Measurements from ENCODE around the gene KLF17.
"Not testable (repeated sequence)": the region's sequence is repeated elsewhere in the genome, so short reads cannot be mapped to it uniquely, and the experiment has no call there.

KLF17 gene

GRCh38 chr1:44134071-44134920, 15.7 kb downstream of the KLF17 start:
- no peak for TF ChIP-seq CTCF (IDR thresholded peaks at IDR 0.05; ENCODE audit: low read depth, low read length)
- in situ Hi-C loops (cut with HindIII; ENCODE audit: low sequenced_read_pairs), result no loop called here
- DNase-seq (ENCODE audit: low read depth, low spot score), result no peak
- H3K4me3 ChIP-seq (ENCODE audit: low read depth, low read length), result no peak overlapping the region

- no peak overlapping the region for H3K4me3 ChIP-seq (ENCODE audit: low read depth, low read length)
- TF ChIP-seq CTCF (IDR thresholded peaks at IDR 0.05; ENCODE audit: low read depth, low read length), result no peak
- no peak for DNase-seq (ENCODE audit: low read depth, low spot score)
- in situ Hi-C loops (cut with HindIII; ENCODE audit: low sequenced_read_pairs), result no loop called here
Observed at GRCh38 chr1:44135886-44136285, 17.3 kb downstream of the KLF17 start.

GRCh38 chr1:44138239-44138638, 19.6 kb downstream of the KLF17 start:
- in situ Hi-C loops (cut with HindIII; ENCODE audit: low sequenced_read_pairs), result no loop called here
- DNase-seq (ENCODE audit: low read depth, low spot score), result no peak
- H3K4me3 ChIP-seq (ENCODE audit: low read depth, low read length), result no peak overlapping the region
- TF ChIP-seq CTCF (IDR thresholded peaks at IDR 0.05; ENCODE audit: low read depth, low read length), result no peak

DNA sequence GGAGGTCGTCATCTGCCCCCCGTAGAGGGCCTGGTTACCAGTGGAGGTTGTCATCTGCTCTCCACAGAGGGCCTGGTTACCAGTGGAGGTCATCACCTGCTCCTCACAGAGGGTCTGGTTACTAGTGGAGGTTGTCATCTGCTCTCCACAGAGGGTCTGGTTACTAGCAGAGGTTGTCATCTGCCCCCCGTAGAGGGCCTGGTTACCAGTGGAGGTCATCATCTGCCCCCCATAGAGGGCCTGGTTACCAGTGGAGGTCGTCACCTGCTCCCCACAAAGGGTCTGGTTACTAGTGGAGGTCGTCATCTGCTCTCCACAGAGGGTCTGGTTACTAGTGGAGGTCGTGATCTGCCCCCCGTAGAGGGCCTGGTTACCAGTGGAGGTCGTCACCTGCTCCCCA, 20.9 kb downstream of the KLF17 start:
- DNase-seq (ENCODE audit: low read depth, low spot score); in situ Hi-C loops (cut with HindIII; ENCODE audit: low sequenced_read_pairs); H3K4me3 ChIP-seq (ENCODE audit: low read depth, low read length): not testable (repeated sequence)

DNA sequence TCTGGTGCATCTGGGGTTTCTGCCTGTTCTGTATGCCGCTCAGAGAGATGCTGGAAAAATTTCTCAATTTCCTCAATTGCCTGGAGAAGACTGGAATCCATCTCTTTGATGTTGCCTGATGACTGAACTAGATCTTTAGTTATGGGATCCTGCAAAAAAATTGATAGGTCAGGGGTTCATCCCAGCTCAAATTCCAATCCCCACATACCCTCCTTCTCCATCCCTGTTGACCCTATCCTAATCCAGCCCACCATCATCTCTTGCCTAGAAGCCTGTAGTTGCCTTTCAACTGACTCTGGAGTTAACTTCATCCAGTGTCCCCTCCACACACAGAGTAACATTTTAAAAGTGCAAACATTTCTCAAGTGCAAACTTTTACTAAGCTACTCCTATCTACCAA, 22.9 kb downstream of the KLF17 start, which contains the start of gene KLF18:
Gene KLF18 (minus strand): TSS at position 101 of the 400 bp plus-strand sequence. CDS start 0 bp downstream, at position 101.
- DNase-seq (ENCODE audit: low read depth, low spot score), result no peak
- in situ Hi-C loops (cut with HindIII; ENCODE audit: low sequenced_read_pairs), result no loop called here
- no peak within 1 kb of the TSS for H3K4me3 ChIP-seq (ENCODE audit: low read depth, low read length)
- no peak for TF ChIP-seq CTCF (IDR thresholded peaks at IDR 0.05; ENCODE audit: low read depth, low read length)

DNA sequence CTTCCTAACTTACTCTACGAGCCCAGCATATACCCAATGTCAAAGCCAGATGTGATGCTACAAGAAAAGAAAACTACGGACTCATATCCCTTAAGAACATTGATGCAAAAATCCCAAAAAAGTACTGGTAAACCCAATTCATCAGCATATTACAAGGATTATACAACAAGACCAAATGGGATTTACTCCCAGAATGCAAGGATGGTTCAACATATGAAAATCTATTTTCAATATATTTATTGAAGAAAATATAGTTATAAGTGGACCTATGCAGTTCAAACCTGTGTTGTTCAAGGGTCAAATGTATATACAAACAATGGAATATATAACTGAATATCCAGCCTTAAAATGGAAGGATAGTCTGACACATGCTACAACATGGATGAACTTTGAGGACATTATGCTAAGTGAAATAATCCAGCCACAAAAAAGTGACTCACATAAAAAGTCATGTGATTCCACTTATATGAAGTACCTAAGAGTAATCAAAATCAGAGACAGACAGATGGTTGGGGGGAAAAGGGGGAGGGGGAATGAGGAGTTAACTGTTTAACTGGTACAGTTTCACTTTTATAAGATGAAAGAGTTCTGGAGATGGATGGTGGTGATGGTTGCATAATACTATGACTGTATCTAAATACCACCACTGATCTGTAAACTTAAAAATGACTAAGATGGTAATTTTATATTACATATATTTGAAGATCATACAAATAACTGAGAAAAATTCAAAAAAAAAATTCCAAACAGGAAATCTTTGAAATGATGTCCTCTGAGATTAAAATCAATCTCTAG, 26.5 kb downstream of the KLF17 start:
- TF ChIP-seq CTCF (IDR thresholded peaks at IDR 0.05; ENCODE audit: low read depth, low read length), result no peak
- DNase-seq (ENCODE audit: low read depth, low spot score), result peak; percentile 5
- no peak overlapping the region for H3K4me3 ChIP-seq (ENCODE audit: low read depth, low read length)
- in situ Hi-C loops (cut with HindIII; ENCODE audit: low sequenced_read_pairs), result no loop called here

Measured in astrocyte of the spinal cord (primary cell).